Loucy (cell line): ENCODE measurements around the gene RASGRP2.

Experiments
- H2AFZ ChIP-seq: fragments of 200-600 bp; sonication (generic); 2 replicates; pipeline ENCODE4 v1.6.0; 2016; ENCODE audit warnings: antibody characterized with exemption, mild to moderate bottlenecking, low read length, moderate library complexity
- H3F3A ChIP-seq: fragments of 200-600 bp; 2 replicates; pipeline ENCODE4 v1.6.0; 2016; ENCODE audit warnings: antibody characterized with exemption, low read depth, mild to moderate bottlenecking
- H3K27me3 ChIP-seq: fragments of 200-600 bp; sonication (generic); 2 replicates; pipeline ENCODE4 v1.6.1; 2014; ENCODE audit warnings: low read length, mild to moderate bottlenecking; ENCODE audit not compliant: insufficient read depth, poor library complexity, severe bottlenecking
- H3K36me3 ChIP-seq: fragments of 200-600 bp; sonication (generic); 2 replicates; pipeline ENCODE4 v1.6.1; 2016; ENCODE audit warnings: low read length; ENCODE audit not compliant: insufficient read depth
- H3K4me1 ChIP-seq: fragments of 200-600 bp; sonication (generic); 2 replicates; pipeline ENCODE4 v1.5.1; 2014; ENCODE audit warnings: low read length, mild to moderate bottlenecking; ENCODE audit not compliant: insufficient read depth, poor library complexity, severe bottlenecking
- H3K4me2 ChIP-seq: fragments of 200-600 bp; sonication (generic); 2 replicates; pipeline ENCODE4 v1.6.0; 2014; ENCODE audit warnings: antibody characterized with exemption, low read length, low read depth, mild to moderate bottlenecking; ENCODE audit not compliant: poor library complexity, severe bottlenecking
- H3K4me3 ChIP-seq: fragments of 200-600 bp; sonication (generic); 2 replicates; pipeline ENCODE4 v1.5.1; 2014; ENCODE audit warnings: low read length, mild to moderate bottlenecking, mixed read lengths; ENCODE audit not compliant: poor library complexity, severe bottlenecking
- H3K79me2 ChIP-seq: fragments of 200-600 bp; sonication (generic); 2 replicates; pipeline ENCODE4 v1.6.1; 2014; ENCODE audit warnings: low read length; ENCODE audit not compliant: insufficient read depth
- H3K9ac ChIP-seq: fragments of 200-600 bp; sonication (generic); 2 replicates; pipeline ENCODE4 v1.6.0; 2014; ENCODE audit warnings: mild to moderate bottlenecking, low read depth, low read length, moderate library complexity; ENCODE audit not compliant: poor library complexity, severe bottlenecking
- H3K9me2 ChIP-seq: fragments of 200-600 bp; sonication (generic); replicated peaks from 2 replicates; pipeline ENCODE4 v1.6.1; 2016; ENCODE audit warnings: low read depth, low read length, mixed read lengths
- H3K9me3 ChIP-seq: fragments of 200-600 bp; sonication (generic); 2 replicates; pipeline ENCODE4 v1.6.1; 2014; ENCODE audit warnings: mild to moderate bottlenecking, antibody characterized with exemption, low read length, low read depth; ENCODE audit not compliant: insufficient read depth
- H4K20me1 ChIP-seq: fragments of 200-600 bp; sonication (generic); 2 replicates; pipeline ENCODE4 v1.6.0; 2014; ENCODE audit warnings: antibody characterized with exemption, low read length, mild to moderate bottlenecking; ENCODE audit not compliant: insufficient read depth, poor library complexity, severe bottlenecking
- CTCF ChIP-seq: fragments of 200-600 bp; sonication (generic); conservative IDR thresholded peaks from 2 replicates; pipeline ENCODE4 v1.5.1; 2014; ENCODE audit warnings: mild to moderate bottlenecking, antibody characterized with exemption, low read length
- EZH2phosphoT487 ChIP-seq: fragments of 200-600 bp; IDR thresholded peaks from 2 replicates; pipeline ENCODE4 v1.6.1; 2018; ENCODE audit warnings: antibody characterized with exemption, mild to moderate bottlenecking, moderate library complexity, borderline replicate concordance

RASGRP2 gene

GRCh38 chr11:64745521-64746328 lies 1.8 kb upstream of the RASGRP2 start:
- peak overlapping the region; percentile 99 for H3K9ac ChIP-seq

GRCh38 chr11:64745189-64745520 lies 1.2 kb upstream of the RASGRP2 start:
- no peaks in the 10 kb centered on the region for H3K36me3 ChIP-seq
- H3K27me3 ChIP-seq, result no peaks in the 10 kb centered on the region
- peak overlapping the region; percentile 99 for H3K9ac ChIP-seq
- H3K4me3 ChIP-seq, result peak overlapping the region; percentile 91
- TF ChIP-seq CTCF (no peak), EZH2phosphoT487 (no peak)
- H3K79me2 ChIP-seq, result peaks cover 34% of the 10 kb centered on the region
- no peaks in the 10 kb centered on the region for H3K9me3 ChIP-seq
- H3K4me2 ChIP-seq, result peak overlapping the region; percentile 95
- H3K4me1 ChIP-seq, result peaks cover 52% of the 10 kb centered on the region
- H2AFZ ChIP-seq, result no peak overlapping the region
- H4K20me1 ChIP-seq, result peaks cover 10% of the 10 kb centered on the region
- peaks cover 4% of the 10 kb centered on the region for H3F3A ChIP-seq
- no peaks in the 10 kb centered on the region for H3K9me2 ChIP-seq

More at GRCh38 chr11:64745521-64746328, 1.8 kb upstream of the RASGRP2 start:
- H2AFZ ChIP-seq, result peak overlapping the region; percentile 40; the same call in 1 of the 2 replicates
- peaks cover 33% of the 10 kb centered on the region for H3K79me2 ChIP-seq
- H3K36me3 ChIP-seq, result no peaks in the 10 kb centered on the region
- H3K9me2 ChIP-seq, result no peaks in the 10 kb centered on the region
- no peaks in the 10 kb centered on the region for H3K27me3 ChIP-seq
- TF ChIP-seq CTCF, result no peak
- no peak for TF ChIP-seq EZH2phosphoT487
- no peaks in the 10 kb centered on the region for H3K9me3 ChIP-seq
- H4K20me1 ChIP-seq, result peaks cover 10% of the 10 kb centered on the region
- H3K4me2 ChIP-seq, result peak overlapping the region; percentile 95
- H3K4me3 ChIP-seq, result peak overlapping the region; percentile 91
- peaks cover 4% of the 10 kb centered on the region for H3F3A ChIP-seq
- H3K4me1 ChIP-seq, result peaks cover 52% of the 10 kb centered on the region

GRCh38 chr11:64744544-64745188 lies 724 bp upstream of the RASGRP2 start:
- Histone ChIP-seq H3K4me3 (peak overlapping the region; percentile 93), H2AFZ (no peak overlapping the region)

More at GRCh38 chr11:64744544-64745188, 724 bp upstream of the RASGRP2 start:
- Histone ChIP-seq H3K9me3 (no peaks in the 10 kb centered on the region), H4K20me1 (peaks cover 10% of the 10 kb centered on the region), H3K79me2 (peaks cover 34% of the 10 kb centered on the region), H3K4me2 (peak overlapping the region; percentile 95), H3K9me2 (no peaks in the 10 kb centered on the region), H3K36me3 (no peaks in the 10 kb centered on the region), H3K27me3 (no peaks in the 10 kb centered on the region), H3K9ac (peak overlapping the region; percentile 99), H3F3A (peaks cover 4% of the 10 kb centered on the region), H3K4me1 (peaks cover 52% of the 10 kb centered on the region)
- TF ChIP-seq EZH2phosphoT487 (no peak), CTCF (no peak)
